HEK293 (cell line): Measurements from ENCODE around the gene ZNF613.

ENCODE experiments used
- BCL6B ChIP-seq: fragments of 450-650 bp; formaldehyde crosslinking; IDR thresholded peaks from 2 replicates; pipeline ENCODE4 v1.5.1; 2017; ENCODE audit warnings: missing biosample characterization, missing genetic modification characterization
- HOXD13 ChIP-seq: sonication (generic); formaldehyde crosslinking; IDR thresholded peaks from 2 replicates; pipeline ENCODE4 v1.8.0; 2022; ENCODE audit warnings: missing genetic modification reagents, borderline replicate concordance
- KLF8 ChIP-seq: fragments of 450-650 bp; formaldehyde crosslinking; IDR thresholded peaks from 2 replicates; pipeline ENCODE4 v1.5.1; 2016; ENCODE audit warnings: missing biosample characterization, missing genetic modification characterization
- MYNN ChIP-seq: fragments of 450-650 bp; formaldehyde crosslinking; IDR thresholded peaks from 2 replicates; pipeline ENCODE4 v1.5.1; 2016; ENCODE audit warnings: missing biosample characterization, missing genetic modification characterization, borderline replicate concordance
- SCRT2 ChIP-seq: fragments of 450-650 bp; formaldehyde crosslinking; IDR thresholded peaks from 2 replicates; pipeline ENCODE4 v1.5.1; 2016; ENCODE audit warnings: missing biosample characterization, missing genetic modification characterization
- YY1 ChIP-seq: fragments of 450-650 bp; formaldehyde crosslinking; IDR thresholded peaks from 2 replicates; pipeline ENCODE4 v1.5.1; 2018; ENCODE audit warnings: missing biosample characterization, missing genetic modification characterization
- ZBTB1 ChIP-seq: fragments of 450-650 bp; formaldehyde crosslinking; IDR thresholded peaks from 2 replicates; pipeline ENCODE4 v1.5.1; 2016; ENCODE audit warnings: missing biosample characterization, missing genetic modification characterization
- ZBTB44 ChIP-seq: fragments of 450-650 bp; IDR thresholded peaks from 2 replicates; pipeline ENCODE4 v1.5.1; 2018; ENCODE audit warnings: missing biosample characterization, mild to moderate bottlenecking, missing genetic modification characterization
- ZBTB48 ChIP-seq: fragments of 450-650 bp; formaldehyde crosslinking; IDR thresholded peaks from 2 replicates; pipeline ENCODE4 v1.5.1; 2016; ENCODE audit warnings: missing biosample characterization, missing genetic modification characterization
- ZFP41 ChIP-seq: fragments of 450-650 bp; formaldehyde crosslinking; IDR thresholded peaks from 2 replicates; pipeline ENCODE4 v1.5.1; 2016; ENCODE audit warnings: missing biosample characterization, missing genetic modification characterization, borderline replicate concordance
- ZNF114 ChIP-seq: fragments of 450-650 bp; formaldehyde crosslinking; IDR thresholded peaks from 2 replicates; pipeline ENCODE4 v1.5.0; 2017; ENCODE audit warnings: missing biosample characterization, missing genetic modification characterization
- ZNF121 ChIP-seq: fragments of 450-650 bp; formaldehyde crosslinking; IDR thresholded peaks from 2 replicates; pipeline ENCODE4 v1.5.1; 2016; ENCODE audit warnings: missing biosample characterization, missing genetic modification characterization
- ZNF132 ChIP-seq: fragments of 450-650 bp; formaldehyde crosslinking; IDR thresholded peaks from 2 replicates; pipeline ENCODE4 v1.5.1; 2017; ENCODE audit warnings: missing biosample characterization, missing genetic modification characterization, borderline replicate concordance
- ZNF133 ChIP-seq: fragments of 450-650 bp; formaldehyde crosslinking; IDR thresholded peaks from 2 replicates; pipeline ENCODE4 v1.5.1; 2016; ENCODE audit warnings: missing biosample characterization, missing genetic modification characterization
- ZNF184 ChIP-seq: fragments of 450-650 bp; IDR thresholded peaks from 2 replicates; pipeline ENCODE4 v1.5.1; 2018; ENCODE audit warnings: missing biosample characterization, mild to moderate bottlenecking, missing genetic modification characterization
- ZNF23 ChIP-seq: fragments of 450-650 bp; formaldehyde crosslinking; IDR thresholded peaks from 2 replicates; pipeline ENCODE4 v1.5.1; 2016; ENCODE audit warnings: missing biosample characterization, missing genetic modification characterization, borderline replicate concordance
- ZNF335 ChIP-seq: fragments of 450-650 bp; formaldehyde crosslinking; conservative IDR thresholded peaks from 2 replicates; pipeline ENCODE4 v1.5.1; 2016; ENCODE audit warnings: missing biosample characterization, missing genetic modification characterization
- ZNF398 ChIP-seq: fragments of 450-650 bp; formaldehyde crosslinking; IDR thresholded peaks from 2 replicates; pipeline ENCODE4 v1.5.1; 2017; ENCODE audit warnings: missing biosample characterization, missing genetic modification characterization
- ZNF530 ChIP-seq: fragments of 450-650 bp; formaldehyde crosslinking; IDR thresholded peaks from 2 replicates; pipeline ENCODE4 v1.5.1; 2016; ENCODE audit warnings: low read depth, missing biosample characterization, missing genetic modification characterization
- ZNF549 ChIP-seq: fragments of 450-650 bp; IDR thresholded peaks from 2 replicates; pipeline ENCODE4 v1.5.1; 2018; ENCODE audit warnings: missing biosample characterization, missing genetic modification characterization, mild to moderate bottlenecking, inconsistent platforms, moderate library complexity
- ZNF558 ChIP-seq: fragments of 450-650 bp; formaldehyde crosslinking; IDR thresholded peaks from 2 replicates; pipeline ENCODE4 v1.5.1; 2016; ENCODE audit warnings: missing biosample characterization, missing genetic modification characterization
- ZNF560 ChIP-seq: fragments of 450-650 bp; formaldehyde crosslinking; IDR thresholded peaks from 2 replicates; pipeline ENCODE4 v1.5.1; 2017; ENCODE audit warnings: missing biosample characterization, missing genetic modification characterization, borderline replicate concordance
- ZNF624 ChIP-seq: fragments of 450-650 bp; formaldehyde crosslinking; IDR thresholded peaks from 2 replicates; pipeline ENCODE4 v1.5.1; 2017; ENCODE audit warnings: missing biosample characterization, missing genetic modification characterization
- ZNF626 ChIP-seq: fragments of 450-650 bp; sonication (Bioruptor Pico); formaldehyde crosslinking; IDR thresholded peaks from 2 replicates; pipeline ENCODE4 v1.5.1; 2018; ENCODE audit warnings: missing biosample characterization, missing genetic modification characterization, inconsistent platforms
- ZNF654 ChIP-seq: fragments of 450-650 bp; formaldehyde crosslinking; IDR thresholded peaks from 2 replicates; pipeline ENCODE4 v1.5.1; 2016; ENCODE audit warnings: low read depth, missing biosample characterization, missing genetic modification characterization
- ZNF707 ChIP-seq: fragments of 450-650 bp; formaldehyde crosslinking; IDR thresholded peaks from 2 replicates; pipeline ENCODE4 v1.5.1; 2016; ENCODE audit warnings: missing biosample characterization, missing genetic modification characterization
- ZNF776 ChIP-seq: fragments of 450-650 bp; formaldehyde crosslinking; IDR thresholded peaks from 2 replicates; pipeline ENCODE4 v1.5.0; 2017; ENCODE audit warnings: missing biosample characterization, missing genetic modification characterization, borderline replicate concordance
- ZNF843 ChIP-seq: fragments of 450-650 bp; formaldehyde crosslinking; IDR thresholded peaks from 2 replicates; pipeline ENCODE4 v1.5.1; 2016; ENCODE audit warnings: missing biosample characterization, missing genetic modification characterization
- ZSCAN23 ChIP-seq: fragments of 450-650 bp; formaldehyde crosslinking; IDR thresholded peaks from 2 replicates; pipeline ENCODE4 v1.5.1; 2016; ENCODE audit warnings: missing biosample characterization, missing genetic modification characterization
- TF ChIP-seq, protein P1 (sequence below): fragments of 450-650 bp; formaldehyde crosslinking; conservative IDR thresholded peaks from 2 replicates; pipeline ENCODE4 v1.5.1; 2016; ENCODE audit warnings: low read depth, missing biosample characterization, missing genetic modification characterization
- TF ChIP-seq, protein P2 (sequence below): IDR thresholded peaks from 2 replicates; pipeline ENCODE4 v1.6.1; 2011; ENCODE audit warnings: mild to moderate bottlenecking, low read depth, low read length, borderline replicate concordance

Gene ZNF613

DNA sequence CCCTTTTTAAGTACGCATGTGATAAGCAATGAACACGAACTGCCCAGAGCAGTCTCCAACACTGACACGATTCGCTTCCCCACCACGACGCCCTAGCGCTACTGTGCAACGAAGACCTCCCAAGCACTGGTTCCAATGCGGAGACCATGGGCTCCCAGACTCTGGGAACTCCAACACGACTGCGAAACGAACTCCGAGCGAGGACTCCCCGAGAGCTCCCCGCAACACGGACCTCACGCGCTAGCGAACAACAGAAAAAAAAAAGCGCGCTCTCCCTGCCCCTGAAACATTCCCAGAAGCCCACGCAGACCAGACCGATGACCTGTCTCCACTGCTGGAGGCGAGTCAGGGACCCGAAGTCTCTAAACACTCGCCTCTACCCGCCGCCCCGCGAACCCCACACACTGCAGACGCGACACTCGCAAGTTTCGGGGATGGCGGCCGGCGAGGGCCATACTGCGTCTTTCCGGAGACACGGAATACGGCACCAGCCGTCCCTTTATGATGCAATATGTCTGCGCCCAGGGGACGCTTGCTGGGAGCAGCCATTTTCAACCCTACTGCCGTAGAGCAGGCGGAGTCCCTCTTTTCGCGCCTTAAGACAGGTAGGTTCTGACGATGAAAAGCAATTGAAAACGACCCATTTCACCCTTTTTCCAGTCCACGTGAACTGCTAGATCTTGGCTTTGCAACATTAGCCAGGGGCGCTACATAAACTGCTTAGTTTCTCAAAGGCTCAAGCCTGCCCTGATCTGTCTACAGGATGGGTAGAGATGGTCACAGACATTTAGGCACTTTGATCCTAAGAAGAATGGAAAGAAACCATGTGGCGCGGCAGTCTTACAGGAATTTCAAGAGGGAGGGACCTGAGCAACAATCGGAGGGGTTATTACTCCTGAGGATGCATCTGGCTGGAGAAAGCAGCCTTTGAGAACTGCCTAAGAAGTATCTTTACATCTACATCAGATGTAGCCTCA is 39.5 kb upstream of the ZNF613 start, which contains the start of gene ZNF577 (continued):
- TF ChIP-seq, protein P1, sequence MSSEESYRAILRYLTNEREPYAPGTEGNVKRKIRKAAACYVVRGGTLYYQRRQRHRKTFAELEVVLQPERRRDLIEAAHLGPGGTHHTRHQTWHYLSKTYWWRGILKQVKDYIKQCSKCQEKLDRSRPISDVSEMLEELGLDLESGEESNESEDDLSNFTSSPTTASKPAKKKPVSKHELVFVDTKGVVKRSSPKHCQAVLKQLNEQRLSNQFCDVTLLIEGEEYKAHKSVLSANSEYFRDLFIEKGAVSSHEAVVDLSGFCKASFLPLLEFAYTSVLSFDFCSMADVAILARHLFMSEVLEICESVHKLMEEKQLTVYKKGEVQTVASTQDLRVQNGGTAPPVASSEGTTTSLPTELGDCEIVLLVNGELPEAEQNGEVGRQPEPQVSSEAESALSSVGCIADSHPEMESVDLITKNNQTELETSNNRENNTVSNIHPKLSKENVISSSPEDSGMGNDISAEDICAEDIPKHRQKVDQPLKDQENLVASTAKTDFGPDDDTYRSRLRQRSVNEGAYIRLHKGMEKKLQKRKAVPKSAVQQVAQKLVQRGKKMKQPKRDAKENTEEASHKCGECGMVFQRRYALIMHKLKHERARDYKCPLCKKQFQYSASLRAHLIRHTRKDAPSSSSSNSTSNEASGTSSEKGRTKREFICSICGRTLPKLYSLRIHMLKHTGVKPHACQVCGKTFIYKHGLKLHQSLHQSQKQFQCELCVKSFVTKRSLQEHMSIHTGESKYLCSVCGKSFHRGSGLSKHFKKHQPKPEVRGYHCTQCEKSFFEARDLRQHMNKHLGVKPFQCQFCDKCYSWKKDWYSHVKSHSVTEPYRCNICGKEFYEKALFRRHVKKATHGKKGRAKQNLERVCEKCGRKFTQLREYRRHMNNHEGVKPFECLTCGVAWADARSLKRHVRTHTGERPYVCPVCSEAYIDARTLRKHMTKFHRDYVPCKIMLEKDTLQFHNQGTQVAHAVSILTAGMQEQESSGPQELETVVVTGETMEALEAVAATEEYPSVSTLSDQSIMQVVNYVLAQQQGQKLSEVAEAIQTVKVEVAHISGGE (tag by site-specific recombination): peak; percentile 55
- TF ChIP-seq ZNF398: peak; percentile 20; the same call in 1 of the 2 replicates
- TF ChIP-seq ZNF626: 0 out of 2 replicates have a peak, but pooled peaks have one; percentile 14
- no peak for TF ChIP-seq ZFP41 (tag by site-specific recombination)
- no peak for TF ChIP-seq ZNF23
- TF ChIP-seq ZBTB48 (tag by site-specific recombination): no peak
- peak; percentile 88 for TF ChIP-seq YY1 (tag by site-specific recombination)
- TF ChIP-seq ZNF549 (tag by site-specific recombination): no peak
- no peak for TF ChIP-seq ZNF560 (tag by site-specific recombination)
- peak; percentile 41; the same call in 1 of the 2 replicates for TF ChIP-seq KLF8 (tag by site-specific recombination)
- no peak for TF ChIP-seq ZBTB1 (tag by site-specific recombination)
- TF ChIP-seq ZNF114 (tag by site-specific recombination): no peak
- TF ChIP-seq ZNF132 (tag by site-specific recombination): no peak
- no peak for TF ChIP-seq ZNF843 (tag by site-specific recombination)
- TF ChIP-seq, protein P2, sequence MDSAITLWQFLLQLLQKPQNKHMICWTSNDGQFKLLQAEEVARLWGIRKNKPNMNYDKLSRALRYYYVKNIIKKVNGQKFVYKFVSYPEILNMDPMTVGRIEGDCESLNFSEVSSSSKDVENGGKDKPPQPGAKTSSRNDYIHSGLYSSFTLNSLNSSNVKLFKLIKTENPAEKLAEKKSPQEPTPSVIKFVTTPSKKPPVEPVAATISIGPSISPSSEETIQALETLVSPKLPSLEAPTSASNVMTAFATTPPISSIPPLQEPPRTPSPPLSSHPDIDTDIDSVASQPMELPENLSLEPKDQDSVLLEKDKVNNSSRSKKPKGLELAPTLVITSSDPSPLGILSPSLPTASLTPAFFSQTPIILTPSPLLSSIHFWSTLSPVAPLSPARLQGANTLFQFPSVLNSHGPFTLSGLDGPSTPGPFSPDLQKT: no peak
- no peak for TF ChIP-seq BCL6B (tag by site-specific recombination)
- TF ChIP-seq MYNN: no peak
- no peak for TF ChIP-seq HOXD13 (CRISPR knock-in tag)
- TF ChIP-seq ZNF530: no peak
- peak; percentile 87 for TF ChIP-seq ZNF335
- TF ChIP-seq ZNF121 (tag by site-specific recombination): no peak
- TF ChIP-seq ZNF558: no peak
- TF ChIP-seq ZBTB44 (tag by site-specific recombination): no peak
- TF ChIP-seq ZNF184: no peak
- TF ChIP-seq ZNF654 (tag by site-specific recombination): no peak
- TF ChIP-seq ZSCAN23 (tag by site-specific recombination): no peak
- no peak for TF ChIP-seq ZNF776 (tag by site-specific recombination)
- TF ChIP-seq ZNF624 (tag by site-specific recombination): no peak
- no peak for TF ChIP-seq SCRT2 (tag by site-specific recombination)
- TF ChIP-seq ZNF707: no peak
- no peak for TF ChIP-seq ZNF133 (tag by site-specific recombination)
